Activated T-cell treated with anti-CD3 and anti-CD28 coated beads for 48 hours (primary cell): ENCODE data around the gene MAP4K3.
"Not testable (repeated sequence)": the region's sequence is repeated elsewhere in the genome, so short reads cannot be mapped to it uniquely, and the experiment has no call there.

Source experiments
- DNase-seq: peaks from one replicate; pipeline ENCODE4 v3.0.0-alpha.2; 2020; ENCODE audit warnings: low read depth

Gene MAP4K3

DNA sequence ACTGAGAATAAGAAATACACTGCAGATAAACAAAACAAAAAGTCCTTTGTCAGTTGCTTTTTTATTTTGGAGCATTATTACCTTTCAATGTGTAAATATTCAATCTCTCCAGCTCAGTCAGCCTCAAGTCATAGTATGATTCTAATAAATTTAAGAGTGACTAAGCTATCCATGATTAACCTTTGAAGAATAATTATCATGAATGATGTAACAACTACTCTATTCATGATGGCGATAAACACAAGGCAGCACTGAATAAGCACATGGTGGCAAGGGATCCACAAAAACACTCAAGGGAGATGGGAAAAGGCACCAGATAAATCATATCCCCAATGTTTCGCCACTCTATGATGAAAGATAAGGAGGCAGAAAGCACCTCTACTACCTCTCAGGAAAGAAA lies 67.0 kb downstream of the MAP4K3 start:
- no peak for DNase-seq

DNA sequence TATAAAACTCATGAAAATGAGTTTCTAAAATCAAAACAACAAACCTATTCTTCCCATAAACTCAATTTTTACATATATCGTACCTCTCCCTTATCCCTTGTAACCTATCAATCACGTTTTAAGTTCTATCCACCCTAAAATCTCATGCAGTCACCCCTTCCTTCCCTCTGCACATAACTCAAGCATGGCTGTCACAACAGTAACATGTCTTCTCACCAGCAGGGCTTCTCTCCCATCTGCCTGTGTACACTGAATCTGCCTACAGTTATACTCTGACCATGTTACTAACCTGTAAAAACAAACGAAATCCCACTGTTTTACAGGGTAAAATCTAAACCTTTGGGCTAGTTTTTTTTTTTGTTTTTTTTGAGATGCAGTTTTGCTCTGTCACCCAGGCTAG lies 68.2 kb downstream of the MAP4K3 start:
- no peak for DNase-seq

DNA sequence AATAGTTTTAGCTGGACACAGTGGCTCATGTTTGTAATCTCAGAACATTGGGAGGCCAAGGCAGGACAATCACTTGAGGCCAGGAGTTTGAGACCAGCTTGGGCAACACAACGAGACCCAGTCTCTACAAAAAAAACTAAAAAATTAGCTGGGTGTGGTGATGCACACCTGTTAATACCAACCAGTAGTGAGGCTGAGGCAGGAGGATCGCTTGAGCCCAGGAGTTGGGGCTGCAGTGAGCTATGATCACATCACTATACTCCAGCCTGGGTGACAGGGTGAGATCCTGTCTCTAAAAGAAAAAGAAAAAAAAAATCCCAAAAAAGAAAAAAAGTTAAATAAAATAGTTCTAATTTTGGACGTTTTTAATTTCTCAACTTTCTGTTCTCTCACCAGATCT lies 68.7 kb downstream of the MAP4K3 start:
- no peak for DNase-seq

DNA sequence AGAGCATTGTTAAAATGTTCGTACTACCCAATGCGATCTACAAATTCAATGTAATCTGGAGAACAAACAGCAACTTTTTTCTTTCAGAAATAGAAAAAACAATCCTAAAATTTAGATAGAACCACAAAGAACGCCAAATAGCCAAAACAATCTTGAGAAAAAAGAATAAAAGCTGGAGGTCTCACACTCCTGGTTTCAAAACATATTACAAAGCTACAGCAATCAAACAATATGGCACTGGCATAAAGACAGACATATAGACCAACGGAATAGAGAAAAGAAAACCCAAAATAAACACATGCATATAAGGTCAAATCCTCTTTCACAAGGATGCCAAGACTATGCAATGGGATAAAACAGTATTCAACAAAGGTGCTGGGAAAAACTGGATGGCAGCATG lies 74.5 kb downstream of the MAP4K3 start:
- DNase-seq: no peak

DNA sequence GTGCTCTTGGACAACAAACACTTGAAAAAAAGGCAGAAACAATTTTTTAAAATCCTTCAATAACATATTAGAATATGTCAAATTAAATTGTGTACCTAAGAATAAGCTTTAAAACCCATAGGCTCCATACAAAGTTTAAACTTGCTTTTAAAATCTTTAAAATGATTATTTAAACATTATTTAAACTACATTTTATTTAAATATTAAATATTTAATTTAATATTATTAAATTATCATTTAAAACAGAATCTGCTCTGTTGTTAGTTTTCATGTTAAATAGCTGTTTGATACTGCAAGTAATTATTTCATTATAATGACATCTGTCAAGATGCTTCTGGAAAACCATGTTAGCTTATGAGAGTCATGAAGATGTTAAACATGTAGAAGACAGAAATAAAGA lies 75.6 kb downstream of the MAP4K3 start:
- no peak for DNase-seq

DNA sequence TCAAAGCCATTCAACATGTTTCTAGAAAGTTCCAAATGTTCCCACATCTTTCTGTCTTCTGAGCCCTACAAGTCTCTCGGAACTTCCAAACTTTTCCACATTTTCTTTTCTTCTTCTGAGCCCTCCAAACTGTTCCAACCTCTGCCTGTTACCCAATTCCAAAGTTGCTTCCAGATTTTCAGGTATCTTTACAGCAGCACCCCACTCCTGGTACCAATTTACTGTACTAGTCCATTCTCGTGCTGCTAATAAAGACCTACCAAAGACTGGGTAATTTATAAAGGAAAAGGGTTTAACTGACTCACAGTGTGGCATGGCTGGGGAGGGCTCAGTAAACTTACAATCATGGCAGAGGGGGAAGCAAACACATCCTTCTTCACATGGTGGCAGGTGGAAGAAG lies 76.7 kb downstream of the MAP4K3 start:
- not testable (repeated sequence) for DNase-seq

DNA sequence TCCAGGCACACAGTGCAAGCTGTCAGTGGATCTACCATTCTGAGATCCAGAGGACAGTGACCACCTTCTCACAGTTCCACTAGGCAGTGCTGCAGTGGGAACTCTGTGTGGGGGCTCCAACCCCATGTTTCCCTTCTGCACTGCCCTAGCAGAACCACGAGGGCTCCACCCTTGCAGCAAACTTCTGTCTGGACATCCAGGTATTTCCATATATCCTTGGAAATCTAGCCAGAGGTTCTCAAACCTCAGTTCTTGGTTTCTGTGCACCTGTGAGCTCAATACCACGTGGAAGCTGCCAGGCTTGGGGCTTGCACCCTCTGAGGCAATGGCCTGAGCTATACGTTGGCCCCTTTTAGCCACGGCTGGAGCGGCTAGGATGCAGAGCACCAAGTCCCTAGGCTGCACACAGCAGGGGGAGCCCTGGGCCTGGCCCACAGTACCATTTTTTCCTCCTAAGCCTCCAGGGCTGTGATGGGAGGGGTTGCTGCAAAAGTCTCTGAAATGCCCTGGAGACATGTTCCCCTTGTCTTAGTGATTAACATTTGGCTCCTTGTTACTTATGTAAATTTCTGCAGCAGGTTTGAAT lies 77.5 kb downstream of the MAP4K3 start:
- DNase-seq: no peak

- DNase-seq: no peak
Observed at GRCh38 chr2:39356922-39357639, 80.0 kb downstream of the MAP4K3 start.

GRCh38 chr2:39350658-39351057 lies 86.4 kb downstream of the MAP4K3 start:
- no peak for DNase-seq

DNA sequence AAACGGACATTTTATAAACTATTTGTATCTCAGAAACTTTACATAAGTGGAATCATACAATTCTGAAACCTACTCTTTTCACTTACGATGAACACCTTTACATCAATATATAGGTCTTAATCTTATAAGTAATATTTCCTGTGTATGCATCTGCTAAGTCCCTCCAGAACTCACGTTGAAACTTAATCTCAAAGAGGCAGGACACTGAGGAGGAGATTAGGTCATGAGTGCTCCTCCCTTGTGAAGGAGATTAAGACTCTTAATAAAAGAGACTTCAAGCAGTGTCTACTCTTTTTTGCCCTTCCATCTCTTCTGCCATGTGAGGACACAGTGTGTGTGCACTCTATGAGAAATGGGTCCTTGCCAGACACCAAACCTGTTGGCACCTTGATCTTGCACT lies 98.6 kb downstream of the MAP4K3 start:
- no peak for DNase-seq

GRCh38 chr2:39335930-39336329 lies 101.2 kb downstream of the MAP4K3 start:
- DNase-seq: no peak

- DNase-seq: no peak
Observed at GRCh38 chr2:39334978-39335377, 102.1 kb downstream of the MAP4K3 start.

DNA sequence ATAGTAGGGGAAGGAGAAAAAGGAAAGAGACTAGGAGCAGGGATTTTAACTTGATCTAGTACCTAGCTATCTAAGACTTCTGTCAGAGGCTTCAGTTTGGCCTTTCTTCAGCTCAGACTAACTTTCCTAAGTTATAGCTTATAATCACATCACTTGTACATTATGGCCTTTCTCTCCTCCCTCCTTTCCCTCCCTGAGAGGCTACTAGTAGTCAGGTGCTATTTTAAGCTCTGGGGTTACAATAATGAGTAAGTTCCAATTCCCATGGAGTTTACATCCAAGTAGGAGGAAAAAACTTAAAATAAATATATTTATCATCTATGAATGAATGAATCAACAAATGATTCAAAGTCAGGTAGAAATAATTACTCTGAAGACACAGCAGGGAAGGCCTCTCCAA lies 102.6 kb downstream of the MAP4K3 start:
- DNase-seq: no peak

DNA sequence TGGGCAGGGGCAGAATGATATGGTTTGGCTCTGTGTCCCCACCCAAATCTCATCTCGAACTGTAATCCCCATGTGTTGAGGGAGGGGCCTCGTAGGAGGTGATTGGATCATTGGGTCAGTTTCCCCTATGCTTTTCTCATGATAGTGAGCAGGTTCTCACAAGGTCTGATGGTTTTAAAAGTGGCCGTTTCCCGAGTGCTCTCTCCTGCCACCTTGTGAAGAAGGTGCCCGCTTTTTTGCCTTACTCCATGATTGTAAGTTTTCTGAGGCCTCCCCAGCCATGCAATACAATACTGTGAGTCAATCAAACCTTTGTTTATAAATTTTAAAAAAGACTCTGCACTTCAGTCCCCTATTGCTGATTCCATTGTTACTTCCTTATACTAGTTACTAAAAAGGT lies 110.4 kb downstream of the MAP4K3 start:
- DNase-seq: no peak

GRCh38 chr2:39325966-39326365 lies 111.1 kb downstream of the MAP4K3 start:
- no peak for DNase-seq

- not testable (repeated sequence) for DNase-seq
Observed at GRCh38 chr2:39321056-39322035, 115.7 kb downstream of the MAP4K3 start.

- DNase-seq: no peak
Observed at GRCh38 chr2:39320162-39320561, 116.9 kb downstream of the MAP4K3 start.

DNA sequence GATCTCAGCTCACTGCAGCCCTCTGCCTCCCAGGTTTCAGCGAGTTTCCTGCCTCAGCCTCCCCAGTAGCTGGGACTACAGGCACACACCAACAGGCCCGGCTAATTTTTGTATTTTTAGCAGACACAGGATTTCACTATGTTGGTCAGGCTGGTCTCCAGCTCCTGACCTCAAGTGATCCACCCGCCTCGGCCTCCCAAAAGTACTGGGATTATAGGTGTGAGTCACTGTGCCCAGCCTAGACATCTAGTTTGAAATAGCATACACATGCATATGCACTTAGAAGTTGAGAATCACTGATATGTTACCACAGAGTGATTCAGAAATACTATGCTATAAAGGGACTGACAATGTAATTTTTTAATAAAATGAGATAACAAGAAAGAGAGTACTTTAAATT lies 123.5 kb downstream of the MAP4K3 start:
- DNase-seq: no peak

DNA sequence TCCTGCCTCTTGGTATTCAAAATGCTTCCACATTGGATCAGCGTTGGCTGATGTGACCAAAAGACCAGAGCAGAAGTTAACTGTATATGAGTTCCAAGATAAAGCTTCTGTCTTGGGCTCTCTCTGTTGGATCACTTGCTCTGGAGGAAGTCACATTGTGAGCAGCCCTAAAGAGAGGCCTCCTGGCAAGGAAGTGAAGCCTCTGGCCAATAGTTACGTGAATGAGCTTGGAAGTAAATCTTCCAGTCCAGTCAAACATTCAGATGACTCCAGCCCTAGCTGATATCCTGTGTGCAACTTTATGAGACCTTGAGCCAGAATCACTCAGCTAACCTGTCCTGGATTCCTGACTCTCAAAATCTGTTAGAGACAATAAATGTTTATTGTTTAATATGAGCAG lies 125.6 kb downstream of the MAP4K3 start:
- DNase-seq: no peak

DNA sequence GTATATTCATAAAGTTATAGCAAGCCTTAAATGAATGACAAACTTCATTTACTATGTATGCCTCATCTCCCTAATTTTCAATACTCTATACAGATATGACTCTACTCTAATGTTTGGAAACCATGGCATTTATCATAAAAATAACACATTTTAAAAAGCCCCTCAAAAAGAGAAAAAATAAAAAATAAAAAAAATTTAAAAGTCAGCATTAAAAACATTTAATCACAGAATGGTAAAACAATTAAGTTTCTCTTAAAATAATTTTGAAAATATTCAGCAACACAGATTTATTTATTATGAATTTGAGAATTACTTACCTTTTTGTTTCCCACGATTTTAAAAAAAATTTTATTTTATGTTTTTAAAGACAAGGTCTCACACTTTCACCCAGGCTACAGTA lies 128.3 kb downstream of the MAP4K3 start:
- no peak for DNase-seq

DNA sequence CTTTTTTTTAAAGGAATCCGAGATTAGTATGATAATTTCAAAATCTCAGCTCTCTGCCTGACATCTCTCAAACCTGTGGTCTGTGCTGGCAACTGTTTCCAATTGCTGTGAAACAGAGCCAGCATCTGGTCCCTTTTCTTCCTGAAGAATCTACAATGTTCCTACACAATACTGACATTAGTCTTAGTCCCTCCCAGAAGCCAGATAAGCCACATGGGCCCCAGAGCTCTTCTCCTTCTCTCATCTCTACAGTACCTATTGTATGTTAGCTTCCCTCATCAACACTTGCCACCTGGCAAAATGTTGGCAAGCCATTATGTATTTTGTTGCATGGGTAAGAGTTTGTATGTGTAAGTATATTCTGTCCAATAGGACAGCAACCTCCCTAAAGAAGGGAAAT lies 130.5 kb downstream of the MAP4K3 start:
- no peak for DNase-seq

GRCh38 chr2:39304729-39305128 lies 132.4 kb downstream of the MAP4K3 start:
- no peak for DNase-seq

- DNase-seq: no peak
Observed at GRCh38 chr2:39304200-39304599, 132.9 kb downstream of the MAP4K3 start.
